ENCODE results near the gene SAMD7.

The SAMD7 gene

GRCh38 chr3:169911272-169911671, at the start of gene SAMD7:
SAMD7 (plus strand) TSS chr3:169911572; CDS start chr3:169919499, 7,927 bp downstream.
- H3K27me3 Mint-ChIP-seq = peaks cover 12% of the 10 kb centered on the region
- no peaks in the 10 kb centered on the region for H3K4me1 Mint-ChIP-seq
- H3K27ac Mint-ChIP-seq (ENCODE audit: low read depth) = no peak within 1 kb of the TSS
- no peak within 1 kb of the TSS for H3K4me3 Mint-ChIP-seq
- H3K36me3 Mint-ChIP-seq (ENCODE audit: insufficient read depth) = no peaks in the 10 kb centered on the region
- ATAC-seq (replicated peaks; ENCODE audit: extremely low read depth, poor library complexity, severe bottlenecking) (no peak), DNase-seq (ENCODE audit: low spot score in 2 of 2) (no peak)
- no peaks in the 10 kb centered on the region for H3K9me3 Mint-ChIP-seq

- H3K36me3 Mint-ChIP-seq (ENCODE audit: insufficient read depth) = no peaks in the 10 kb centered on the region
- ATAC-seq (replicated peaks; ENCODE audit: extremely low read depth, poor library complexity, severe bottlenecking) (no peak), DNase-seq (ENCODE audit: low spot score in 2 of 2) (no peak)
- no peaks in the 10 kb centered on the region for H3K9me3 Mint-ChIP-seq
- H3K27ac Mint-ChIP-seq (ENCODE audit: low read depth) = no peak overlapping the region
- H3K4me3 Mint-ChIP-seq = no peak overlapping the region
- H3K4me1 Mint-ChIP-seq = no peaks in the 10 kb centered on the region
- H3K27me3 Mint-ChIP-seq = peaks cover 41% of the 10 kb centered on the region
These were observed 49.5 kb upstream of the SAMD7 start for GRCh38 chr3:169861871-169862270.

- no peak overlapping the region for H3K27ac Mint-ChIP-seq (ENCODE audit: low read depth)
- DNase-seq (ENCODE audit: low spot score in 2 of 2) (peak; percentile 24 to 39), ATAC-seq (replicated peaks; ENCODE audit: extremely low read depth, poor library complexity, severe bottlenecking) (no peak)
- no peak overlapping the region for H3K4me3 Mint-ChIP-seq
- H3K4me1 Mint-ChIP-seq = no peaks in the 10 kb centered on the region
- H3K36me3 Mint-ChIP-seq (ENCODE audit: insufficient read depth) = no peaks in the 10 kb centered on the region
- H3K27me3 Mint-ChIP-seq = peaks cover 27% of the 10 kb centered on the region
- no peaks in the 10 kb centered on the region for H3K9me3 Mint-ChIP-seq
These were observed 47.9 kb upstream of the SAMD7 start for GRCh38 chr3:169863458-169863899.

DNA sequence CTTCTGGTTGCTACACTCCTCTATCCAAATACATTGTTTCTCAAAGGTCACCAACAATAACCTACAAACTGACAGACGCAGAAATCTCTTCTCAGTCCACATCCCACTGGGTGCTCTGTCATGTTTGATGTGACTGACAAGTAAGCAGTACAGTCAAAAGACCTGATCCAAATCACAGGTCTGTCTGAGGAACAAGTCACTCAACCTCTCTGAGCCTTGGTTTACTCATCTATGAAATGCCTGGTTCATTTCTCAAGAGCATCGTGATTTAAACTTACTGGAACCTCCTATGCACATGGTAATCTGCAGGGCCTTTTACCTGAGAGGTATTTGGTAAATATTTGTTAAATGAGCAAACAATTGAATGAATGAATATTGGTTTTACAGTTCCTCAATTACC, 47.1 kb upstream of the SAMD7 start:
- peaks cover 27% of the 10 kb centered on the region for H3K27me3 Mint-ChIP-seq
- no peaks in the 10 kb centered on the region for H3K36me3 Mint-ChIP-seq (ENCODE audit: insufficient read depth)
- ATAC-seq (replicated peaks; ENCODE audit: extremely low read depth, poor library complexity, severe bottlenecking) = no peak
- H3K27ac Mint-ChIP-seq (ENCODE audit: low read depth) = no peak overlapping the region
- no peak overlapping the region for H3K4me3 Mint-ChIP-seq
- no peaks in the 10 kb centered on the region for H3K4me1 Mint-ChIP-seq
- H3K9me3 Mint-ChIP-seq = no peaks in the 10 kb centered on the region
- DNase-seq (ENCODE audit: low spot score in 2 of 2) = no peak

GRCh38 chr3:169865176-169865767, 46.1 kb upstream of the SAMD7 start:
- no peaks in the 10 kb centered on the region for H3K4me1 Mint-ChIP-seq
- H3K27ac Mint-ChIP-seq (ENCODE audit: low read depth) = no peak overlapping the region
- ATAC-seq (replicated peaks; ENCODE audit: extremely low read depth, poor library complexity, severe bottlenecking) (no peak), DNase-seq (ENCODE audit: low spot score in 2 of 2) (no peak)
- H3K36me3 Mint-ChIP-seq (ENCODE audit: insufficient read depth) = no peaks in the 10 kb centered on the region
- H3K9me3 Mint-ChIP-seq = no peaks in the 10 kb centered on the region
- no peak overlapping the region for H3K4me3 Mint-ChIP-seq
- H3K27me3 Mint-ChIP-seq = peaks cover 27% of the 10 kb centered on the region

DNA sequence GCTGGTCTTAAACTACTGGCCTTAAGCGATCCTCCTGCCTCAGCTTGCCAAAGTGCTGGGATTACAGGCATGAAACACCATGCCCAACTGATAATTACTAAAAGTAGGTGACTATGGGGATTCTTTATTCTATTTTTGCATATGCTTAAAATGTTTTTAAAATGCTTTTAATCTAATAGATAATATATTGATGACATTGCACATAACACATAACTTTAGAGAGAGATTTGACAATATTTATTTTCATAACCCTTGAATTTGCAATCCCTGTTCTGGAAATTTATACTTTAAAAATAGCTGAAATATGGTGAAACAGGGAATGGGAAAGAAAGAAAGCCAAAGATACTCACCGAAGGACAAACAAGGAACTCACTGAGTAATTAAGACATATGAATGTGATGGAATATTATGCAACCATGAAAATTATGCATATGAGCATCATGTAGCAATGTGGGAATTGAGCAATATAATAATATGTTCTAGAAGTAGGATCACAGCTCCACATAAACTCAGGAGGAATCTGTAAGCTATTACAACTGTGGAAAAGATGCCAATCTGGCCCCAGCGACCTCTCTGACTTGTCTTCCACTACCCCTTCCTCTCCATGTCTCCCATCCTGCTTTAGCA, 43.7 kb upstream of the SAMD7 start:
- DNase-seq (ENCODE audit: low spot score in 2 of 2) (no peak), ATAC-seq (replicated peaks; ENCODE audit: extremely low read depth, poor library complexity, severe bottlenecking) (no peak)
- Mint-ChIP-seq H3K4me3 (no peak overlapping the region), H3K4me1 (peaks cover 6% of the 10 kb centered on the region), H3K36me3 (ENCODE audit: insufficient read depth) (no peaks in the 10 kb centered on the region), H3K27ac (ENCODE audit: low read depth) (no peak overlapping the region), H3K9me3 (no peaks in the 10 kb centered on the region), H3K27me3 (peaks cover 19% of the 10 kb centered on the region)

DNA sequence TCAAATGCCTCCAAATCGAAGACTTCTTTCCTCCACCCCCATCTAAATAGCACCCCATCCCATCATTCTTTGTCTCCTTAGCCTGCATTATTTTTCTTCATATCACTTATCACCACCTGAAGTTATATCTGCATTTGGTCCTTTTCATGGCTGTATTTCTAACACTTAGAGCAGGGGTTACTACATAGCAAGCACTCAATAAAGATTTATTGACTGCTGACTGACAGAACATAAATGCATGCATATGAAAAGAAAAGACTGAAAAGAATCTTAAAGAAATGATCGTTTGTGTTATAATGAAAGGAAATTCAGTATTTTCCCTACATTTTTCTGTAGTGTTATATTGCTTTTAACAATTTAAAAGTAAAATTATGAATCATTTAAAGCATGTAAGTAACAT, 43.0 kb upstream of the SAMD7 start:
- H3K27ac Mint-ChIP-seq (ENCODE audit: low read depth) = no peak overlapping the region
- ATAC-seq (replicated peaks; ENCODE audit: extremely low read depth, poor library complexity, severe bottlenecking) = no peak

DNA sequence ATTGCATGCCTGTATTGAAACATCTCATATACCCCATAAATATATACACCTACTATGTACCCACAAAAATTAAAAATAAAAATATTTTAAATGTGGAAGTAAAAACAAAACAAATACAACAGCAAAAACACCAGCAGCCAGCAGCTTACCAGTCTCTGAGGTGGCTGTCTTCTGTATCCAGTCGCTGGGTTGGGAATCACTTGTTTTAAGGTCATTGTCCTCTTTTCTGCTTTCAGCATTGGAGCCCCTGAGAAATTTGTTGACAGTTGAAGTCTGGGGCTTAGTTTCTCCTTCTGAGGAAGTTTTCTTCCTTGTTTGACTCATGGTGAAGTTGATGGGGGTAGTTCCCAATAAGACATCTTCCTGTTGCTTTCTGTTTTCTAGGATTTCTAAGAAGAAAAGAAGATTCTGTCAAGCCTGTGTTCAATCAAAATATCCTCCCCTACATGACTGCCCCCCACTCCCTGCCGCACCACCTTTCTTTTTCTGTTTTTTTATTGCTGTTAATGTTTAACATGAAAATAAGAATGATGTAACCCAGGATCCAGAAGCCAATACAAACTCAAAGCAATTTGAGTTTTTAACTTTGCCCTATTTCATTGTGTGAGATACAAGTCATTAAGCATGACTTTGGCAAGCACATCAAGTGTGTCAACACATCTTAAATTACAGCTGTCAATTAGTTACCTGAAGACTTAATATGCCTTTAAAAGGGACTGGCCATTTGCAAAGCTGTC, 41.7 kb upstream of the SAMD7 start, which contains the start of gene LRRC31:
LRRC31 (minus strand) TSS at position 452 of the 737 bp plus-strand sequence; CDS start at position 324, 128 bp downstream.
- Mint-ChIP-seq H3K9me3 (no peaks in the 10 kb centered on the region), H3K27ac (ENCODE audit: low read depth) (no peak within 1 kb of the TSS), H3K27me3 (peaks cover 18% of the 10 kb centered on the region), H3K4me1 (peaks cover 6% of the 10 kb centered on the region), H3K36me3 (ENCODE audit: insufficient read depth) (no peaks in the 10 kb centered on the region), H3K4me3 (no peak within 1 kb of the TSS)
- ATAC-seq (replicated peaks; ENCODE audit: extremely low read depth, poor library complexity, severe bottlenecking) = no peak
- no peak for DNase-seq (ENCODE audit: low spot score in 2 of 2)

More for the DNA sequence above, 43.0 kb upstream of the SAMD7 start:
- Mint-ChIP-seq H3K9me3 (no peaks in the 10 kb centered on the region), H3K27me3 (peaks cover 19% of the 10 kb centered on the region), H3K4me3 (no peak overlapping the region), H3K4me1 (peaks cover 6% of the 10 kb centered on the region), H3K36me3 (ENCODE audit: insufficient read depth) (no peaks in the 10 kb centered on the region)
- no peak for DNase-seq (ENCODE audit: low spot score in 2 of 2)

GRCh38 chr3:169871129-169871886, 40.1 kb upstream of the SAMD7 start:
- H3K27me3 Mint-ChIP-seq = peaks cover 26% of the 10 kb centered on the region
- H3K36me3 Mint-ChIP-seq (ENCODE audit: insufficient read depth) = no peaks in the 10 kb centered on the region
- H3K4me3 Mint-ChIP-seq = no peak overlapping the region
- peaks cover 6% of the 10 kb centered on the region for H3K4me1 Mint-ChIP-seq
- ATAC-seq (replicated peaks; ENCODE audit: extremely low read depth, poor library complexity, severe bottlenecking) (no peak), DNase-seq (ENCODE audit: low spot score in 2 of 2) (no peak)
- no peak overlapping the region for H3K27ac Mint-ChIP-seq (ENCODE audit: low read depth)
- H3K9me3 Mint-ChIP-seq = no peaks in the 10 kb centered on the region

DNA sequence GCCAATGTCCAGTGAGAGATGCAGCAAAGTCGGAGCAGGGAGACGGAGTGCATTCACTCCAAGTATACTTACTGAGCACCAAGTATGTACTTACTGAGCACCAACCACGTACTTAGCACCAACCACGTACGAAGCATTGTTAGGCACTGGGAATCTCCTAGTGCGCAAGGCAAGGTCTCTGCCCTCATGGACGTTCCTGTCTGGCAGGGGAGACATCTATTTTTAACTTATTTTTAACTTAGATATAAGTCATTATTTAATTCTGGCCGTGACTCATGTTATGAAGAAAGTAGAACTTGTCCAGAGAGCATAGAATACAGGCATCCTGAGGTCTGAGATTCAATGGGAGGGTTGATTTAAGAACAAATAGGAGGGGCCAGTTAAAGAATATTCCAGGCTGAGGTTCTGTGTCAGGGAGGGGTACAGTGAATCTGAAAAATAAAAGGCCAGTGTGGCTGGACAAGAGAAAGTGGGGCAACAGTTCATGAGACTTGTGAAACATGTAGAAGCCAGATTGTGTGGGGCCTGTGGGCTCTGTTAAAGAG, 32.3 kb upstream of the SAMD7 start:
- ATAC-seq (replicated peaks; ENCODE audit: extremely low read depth, poor library complexity, severe bottlenecking) (no peak), DNase-seq (ENCODE audit: low spot score in 2 of 2) (no peak)
- Mint-ChIP-seq H3K27ac (ENCODE audit: low read depth) (no peak overlapping the region), H3K4me3 (no peak overlapping the region), H3K4me1 (no peaks in the 10 kb centered on the region), H3K27me3 (peaks cover 29% of the 10 kb centered on the region), H3K9me3 (no peaks in the 10 kb centered on the region), H3K36me3 (ENCODE audit: insufficient read depth) (no peaks in the 10 kb centered on the region)

DNA sequence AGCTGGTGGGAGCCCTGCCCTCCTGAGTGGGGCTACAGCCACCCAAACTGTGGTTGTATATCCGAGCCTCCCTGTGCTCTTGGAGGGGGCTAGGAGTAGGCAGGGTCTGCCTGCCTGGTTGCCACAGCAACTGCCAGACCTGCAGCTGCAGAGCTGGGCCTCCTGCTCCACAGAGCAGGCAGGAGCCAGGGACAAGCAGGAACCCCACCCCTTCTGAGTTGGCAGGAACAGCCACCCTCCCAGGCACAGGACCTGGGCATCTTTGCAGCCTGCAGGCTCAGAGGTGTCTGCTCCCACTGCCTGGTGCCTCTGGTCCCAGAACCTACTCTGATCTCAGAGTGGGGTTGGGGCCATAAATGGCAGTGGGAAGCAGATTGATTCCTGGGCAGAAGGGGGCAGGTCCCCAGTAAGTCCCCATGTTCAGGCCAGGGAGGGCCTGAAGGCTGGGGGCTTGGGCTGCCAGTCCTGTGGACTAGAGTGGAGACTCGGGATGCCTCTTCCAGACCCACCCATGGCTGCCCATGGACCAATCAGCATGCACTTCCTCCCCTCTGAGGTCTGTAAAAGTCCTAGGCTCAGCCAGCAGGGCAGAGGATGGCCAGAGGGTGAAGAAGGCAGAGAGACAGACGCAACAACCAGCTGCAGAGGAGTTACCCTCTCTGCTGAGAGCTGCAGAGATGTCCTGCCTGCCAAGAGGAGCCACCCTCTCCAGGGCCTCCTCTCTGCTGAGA, 31.4 kb upstream of the SAMD7 start:
- H3K4me1 Mint-ChIP-seq = no peaks in the 10 kb centered on the region
- H3K36me3 Mint-ChIP-seq (ENCODE audit: insufficient read depth) = no peaks in the 10 kb centered on the region
- no peak overlapping the region for H3K4me3 Mint-ChIP-seq
- H3K9me3 Mint-ChIP-seq = no peaks in the 10 kb centered on the region
- no peak for ATAC-seq (replicated peaks; ENCODE audit: extremely low read depth, poor library complexity, severe bottlenecking)
- no peak for DNase-seq (ENCODE audit: low spot score in 2 of 2)
- no peak overlapping the region for H3K27ac Mint-ChIP-seq (ENCODE audit: low read depth)
- peaks cover 20% of the 10 kb centered on the region for H3K27me3 Mint-ChIP-seq

Data from central memory CD8-positive, alpha-beta T cell (primary cell).